Endothelial cell of umbilical vein (primary cell): ENCODE measurements around the gene DAZAP1.

Source experiments
- CTCF ChIP-seq, 2 donors: IDR thresholded peaks; 1 replicate in 1 of 2; 2 replicates in 1 of 2; pipeline ENCODE4 v1.5.1; 2011; ENCODE audit warnings: low read length in 2 of 2, mild to moderate bottlenecking in 2 of 2, moderate library complexity in 2 of 2, control low read depth in 1 of 2, inconsistent platforms in 1 of 2, low read depth in 1 of 2; ENCODE audit not compliant: insufficient read depth in 1 of 2; ENCODE audit errors: extremely low read depth in 1 of 2
- EZH2 ChIP-seq: IDR thresholded peaks from 2 replicates; pipeline ENCODE4 v1.6.1; 2012; ENCODE audit warnings: borderline replicate concordance, low read depth, mild to moderate bottlenecking, moderate library complexity, low read length, inconsistent platforms; ENCODE audit not compliant: severe bottlenecking
- GATA2 ChIP-seq: IDR thresholded peaks from 2 replicates; pipeline ENCODE4 v1.7.0; 2011; ENCODE audit warnings: low read depth, mild to moderate bottlenecking, moderate library complexity, mixed read lengths, low read length; ENCODE audit not compliant: insufficient read length, insufficient read depth
- JUN ChIP-seq: IDR thresholded peaks from 2 replicates; pipeline ENCODE4 v1.6.1; 2011; ENCODE audit warnings: borderline replicate concordance, low read depth; ENCODE audit not compliant: insufficient read length, insufficient read depth
- MAX ChIP-seq: IDR thresholded peaks from 2 replicates; pipeline ENCODE4 v1.6.1; 2011; ENCODE audit not compliant: insufficient read depth, insufficient read length
- MYC ChIP-seq: IDR thresholded peaks from one replicate; pipeline ENCODE4 v1.6.1; 2011; ENCODE audit warnings: mild to moderate bottlenecking, low read depth, low read length
- POLR2A ChIP-seq: IDR thresholded peaks from 2 replicates; pipeline ENCODE4 v1.6.1; 2012; ENCODE audit warnings: low read depth, mild to moderate bottlenecking, control low read depth, low read length
- POLR2AphosphoS5 ChIP-seq: IDR thresholded peaks from 2 replicates; pipeline ENCODE4 v1.6.1; 2012; ENCODE audit warnings: low read depth, mild to moderate bottlenecking, control low read depth, low read length, moderate library complexity; ENCODE audit not compliant: insufficient read depth

- TF ChIP-seq CTCF (IDR thresholded peaks at IDR 0.05; ENCODE audit: extremely low read depth in 1 of 2, insufficient read depth in 1 of 2, low read depth in 1 of 2, low read length in 2 of 2) (no peak), MYC (no peak), EZH2 (no peak), POLR2A (no peak), POLR2AphosphoS5 (no peak), MAX (no peak), GATA2 (no peak), JUN (no peak)
These were observed 44.8 kb upstream of the DAZAP1 start for GRCh38 chr19:1362387-1363257.
